ENCODE measurements around the gene PLA2G4B.

Gene PLA2G4B

GRCh38 chr15:41869770-41870688 lies 31.4 kb downstream of the PLA2G4B start:
- H3K4me3 ChIP-seq (ENCODE audit: low read depth, low read length) = no peak overlapping the region
- TF ChIP-seq CTCF (IDR thresholded peaks at IDR 0.05; ENCODE audit: borderline replicate concordance, insufficient read depth, low read depth, low read length) = no peak

GRCh38 chr15:41870689-41871081 lies 32.0 kb downstream of the PLA2G4B start:
- no peak for TF ChIP-seq CTCF (IDR thresholded peaks at IDR 0.05; ENCODE audit: borderline replicate concordance, insufficient read depth, low read depth, low read length)

GRCh38 chr15:41871175-41871905 lies 32.7 kb downstream of the PLA2G4B start:
- no peak for TF ChIP-seq CTCF (IDR thresholded peaks at IDR 0.05; ENCODE audit: borderline replicate concordance, insufficient read depth, low read depth, low read length)
- H3K4me3 ChIP-seq (ENCODE audit: low read depth, low read length) = no peak overlapping the region

More at GRCh38 chr15:41870689-41871081, 32.0 kb downstream of the PLA2G4B start:
- no peak overlapping the region for H3K4me3 ChIP-seq (ENCODE audit: low read depth, low read length)

GRCh38 chr15:41872166-41872747 lies 33.6 kb downstream of the PLA2G4B start:
- TF ChIP-seq CTCF (IDR thresholded peaks at IDR 0.05; ENCODE audit: borderline replicate concordance, insufficient read depth, low read depth, low read length) = no peak
- H3K4me3 ChIP-seq (ENCODE audit: low read depth, low read length) = no peak overlapping the region

- H3K4me3 ChIP-seq (ENCODE audit: low read depth, low read length) = no peak overlapping the region
- no peak for TF ChIP-seq CTCF (IDR thresholded peaks at IDR 0.05; ENCODE audit: borderline replicate concordance, insufficient read depth, low read depth, low read length)
These were observed 35.1 kb downstream of the PLA2G4B start for GRCh38 chr15:41873711-41874110.

- no peak for TF ChIP-seq CTCF (IDR thresholded peaks at IDR 0.05; ENCODE audit: borderline replicate concordance, insufficient read depth, low read depth, low read length)
- H3K4me3 ChIP-seq (ENCODE audit: low read depth, low read length) = no peak overlapping the region
These were observed 36.1 kb downstream of the PLA2G4B start for GRCh38 chr15:41874736-41875135.
